NCI-H2107 (cell line): ENCODE data around the gene CCT6B.
"Not testable (repeated sequence)": the region's sequence is repeated elsewhere in the genome, so short reads cannot be mapped to it uniquely, and the experiment has no call there.

ENCODE experiments used
- DNase-seq: peaks from one replicate; lab custom pipeline; 2025; lab: John Stamatoyannopoulos, UW

CCT6B gene

GRCh38 chr17:34980681-34981537 lies 19.6 kb upstream of the CCT6B start:
- DNase-seq, result peak; percentile 17

GRCh38 chr17:34980353-34980680 lies 19.1 kb upstream of the CCT6B start, which contains the start of gene LIG3:
Gene LIG3 (plus strand): TSS chr17:34980512. CDS start chr17:34983006, 2,494 bp downstream.
- DNase-seq, result peak; percentile 72

DNA sequence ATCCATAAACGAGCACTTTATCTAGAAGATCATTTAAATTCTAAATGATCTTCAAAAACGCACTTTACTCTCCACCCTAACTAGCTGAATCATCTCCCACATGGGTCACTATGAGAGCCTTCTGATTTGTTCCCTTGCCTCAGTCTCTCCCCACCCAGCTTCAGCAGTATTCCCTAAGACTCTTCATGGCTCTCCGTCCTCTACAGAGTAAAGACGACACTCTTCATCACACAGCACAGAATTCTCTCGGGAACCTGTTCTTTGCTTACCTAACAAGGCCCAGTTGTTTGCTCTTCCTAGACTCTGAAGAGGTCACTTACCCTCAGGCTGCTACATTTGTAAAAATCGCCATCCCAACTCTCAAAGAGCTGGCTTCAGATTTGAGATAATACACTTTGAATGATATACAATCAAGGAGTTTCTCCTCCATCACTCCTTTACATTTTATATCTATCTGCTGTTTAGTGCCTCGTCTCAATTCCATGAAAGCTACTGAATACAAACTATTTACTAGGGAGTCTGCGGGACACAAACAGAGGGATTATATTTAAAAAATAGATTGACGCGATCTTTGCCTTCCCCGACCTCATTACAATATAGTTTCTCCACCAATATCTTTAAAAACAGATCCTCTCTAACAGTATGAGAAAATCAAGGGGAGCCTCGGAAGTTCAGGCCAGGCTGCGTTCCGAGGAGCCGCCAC lies 18.5 kb upstream of the CCT6B start:
- no peak for DNase-seq

DNA sequence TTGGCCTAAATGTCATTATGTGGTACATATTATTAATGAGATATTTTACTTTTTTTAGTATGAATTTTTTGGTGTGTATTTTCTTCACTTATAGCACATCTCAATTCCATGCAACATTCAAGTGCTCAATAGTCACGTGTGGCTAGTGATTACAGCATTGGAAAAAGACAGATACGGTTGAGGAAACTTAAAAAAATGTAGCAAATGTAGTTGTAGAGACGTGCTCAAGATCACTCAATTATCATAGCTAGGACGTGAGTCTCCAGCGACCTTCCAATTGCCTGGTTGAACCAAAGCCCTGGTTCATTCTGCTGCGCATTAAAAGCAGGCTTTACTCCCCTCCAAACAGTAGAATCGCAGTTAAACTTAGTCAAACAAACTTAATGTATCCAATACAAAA lies 17.9 kb upstream of the CCT6B start:
- DNase-seq, result no peak

- no peak for DNase-seq
Measured at GRCh38 chr17:34974794-34975785, 13.8 kb upstream of the CCT6B start.

GRCh38 chr17:34974179-34974578 lies 12.9 kb upstream of the CCT6B start:
- DNase-seq, result no peak

DNA sequence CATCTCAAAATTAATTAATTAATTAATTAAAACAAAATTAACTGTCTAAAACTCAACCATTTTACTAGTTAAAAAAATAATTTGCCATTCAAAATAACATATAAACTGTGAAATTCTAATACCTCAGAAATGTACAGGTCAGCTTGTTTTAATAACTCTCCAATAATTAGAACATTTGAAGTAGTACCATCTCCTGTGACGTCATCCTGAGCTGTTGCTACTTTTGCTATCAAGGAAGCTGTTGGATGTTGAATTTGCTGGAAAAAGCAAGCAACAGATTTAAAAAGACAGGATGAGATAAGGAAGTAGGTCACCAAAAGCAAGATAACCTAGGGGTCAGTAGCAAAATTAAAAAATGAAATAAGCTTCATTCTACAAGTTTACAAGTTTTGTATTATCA lies 2.8 kb downstream of the CCT6B start:
- DNase-seq, result no peak

- DNase-seq, result not testable (repeated sequence)
Measured at GRCh38 chr17:34950780-34951179, 10.5 kb downstream of the CCT6B start.

DNA sequence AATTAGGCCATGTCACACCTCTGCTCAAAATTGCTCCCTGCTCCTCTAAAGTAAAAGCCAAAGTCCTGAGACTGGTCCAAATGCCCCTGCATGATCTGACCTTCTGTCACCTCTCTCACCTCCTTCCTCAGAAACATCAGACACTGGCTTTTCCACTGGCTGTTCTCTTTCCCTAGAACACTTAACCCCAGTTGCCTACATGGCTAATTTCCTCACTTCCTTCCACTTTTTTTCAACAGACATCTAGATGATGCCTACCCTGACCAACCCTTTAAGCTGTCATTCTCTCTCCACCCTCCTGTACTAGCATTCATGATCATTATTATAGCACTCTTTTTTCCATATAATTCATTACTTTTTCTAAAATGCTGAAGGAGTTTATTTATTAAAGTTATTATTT lies 31.0 kb downstream of the CCT6B start:
- DNase-seq, result no peak

DNA sequence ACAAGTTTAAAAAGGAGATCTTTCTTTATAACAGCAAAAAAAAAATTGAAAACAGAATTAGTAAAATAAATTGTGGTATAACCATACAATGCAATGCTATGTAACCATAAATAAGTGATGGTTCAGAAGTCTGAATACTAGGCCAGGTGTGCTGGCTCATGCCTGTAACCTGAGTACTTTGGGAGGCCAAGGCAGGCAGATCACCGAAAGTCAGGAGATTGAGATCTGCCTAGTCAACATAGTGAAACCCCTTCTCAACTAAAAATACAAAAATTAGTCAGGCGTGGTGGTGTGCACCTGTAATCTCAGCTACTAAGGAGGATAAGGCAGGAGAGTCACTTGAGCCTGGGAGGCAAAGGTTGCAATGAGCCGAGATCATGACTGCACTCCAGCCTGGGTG lies 34.6 kb downstream of the CCT6B start:
- no peak for DNase-seq

DNA sequence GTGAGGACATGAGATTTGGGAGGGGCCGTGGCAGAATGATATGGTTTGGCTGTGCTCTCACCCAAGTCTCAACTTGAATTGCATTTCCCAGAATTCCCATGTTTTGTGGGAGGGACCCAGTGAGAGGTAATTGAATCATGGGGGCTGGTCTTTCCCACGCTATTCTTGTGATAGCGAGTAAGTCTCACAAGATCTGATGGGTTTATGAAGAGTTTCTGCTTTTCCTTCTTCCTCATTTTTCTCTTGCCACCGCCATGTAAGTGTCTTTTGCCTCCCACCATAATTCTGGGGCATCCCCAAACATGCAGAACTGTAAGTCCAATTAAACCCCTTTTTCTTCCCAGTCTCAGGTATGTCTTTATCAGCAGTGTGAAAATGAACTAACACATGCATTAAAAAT lies 40.6 kb downstream of the CCT6B start:
- no peak for DNase-seq

- DNase-seq, result no peak
Measured at GRCh38 chr17:34917381-34917780, 43.9 kb downstream of the CCT6B start.

DNA sequence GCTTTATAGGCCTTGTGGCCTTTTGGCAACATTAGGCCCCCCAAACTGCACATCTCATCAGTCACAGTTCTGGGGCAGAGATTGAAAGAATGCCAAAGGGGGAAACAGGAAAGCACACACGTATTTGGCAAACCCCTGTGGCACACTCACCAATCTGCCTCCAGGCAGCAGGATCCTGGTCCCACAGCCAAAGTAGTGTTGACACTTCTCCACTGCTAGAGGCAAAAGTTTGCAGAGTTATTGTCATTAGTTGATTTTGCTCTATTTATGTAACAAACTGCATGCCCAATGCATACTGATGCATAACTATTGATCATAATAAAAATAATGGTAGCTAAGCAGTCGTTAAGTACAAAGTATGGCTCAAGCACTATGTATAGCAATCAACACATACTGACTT lies 45.1 kb downstream of the CCT6B start:
- no peak for DNase-seq

DNA sequence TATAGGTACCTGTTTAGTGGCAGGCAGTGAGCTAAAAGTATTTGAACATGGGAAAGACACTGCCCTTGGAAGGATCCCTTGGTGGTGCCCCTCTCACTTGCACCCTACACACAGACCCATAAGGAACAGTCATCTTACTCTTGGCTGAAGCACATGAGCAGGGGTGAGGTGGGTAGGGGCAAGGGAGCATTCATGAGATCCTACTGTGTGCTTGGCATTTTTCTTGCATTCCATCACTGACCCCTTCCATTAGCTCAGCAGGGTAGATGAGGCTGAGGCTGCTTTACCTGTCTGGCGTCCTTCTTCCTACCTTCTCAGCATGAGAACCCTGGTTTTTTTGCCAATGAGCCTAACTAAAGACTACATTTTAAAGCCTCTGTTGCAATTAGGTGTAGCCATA lies 48.3 kb downstream of the CCT6B start:
- DNase-seq, result no peak

DNA sequence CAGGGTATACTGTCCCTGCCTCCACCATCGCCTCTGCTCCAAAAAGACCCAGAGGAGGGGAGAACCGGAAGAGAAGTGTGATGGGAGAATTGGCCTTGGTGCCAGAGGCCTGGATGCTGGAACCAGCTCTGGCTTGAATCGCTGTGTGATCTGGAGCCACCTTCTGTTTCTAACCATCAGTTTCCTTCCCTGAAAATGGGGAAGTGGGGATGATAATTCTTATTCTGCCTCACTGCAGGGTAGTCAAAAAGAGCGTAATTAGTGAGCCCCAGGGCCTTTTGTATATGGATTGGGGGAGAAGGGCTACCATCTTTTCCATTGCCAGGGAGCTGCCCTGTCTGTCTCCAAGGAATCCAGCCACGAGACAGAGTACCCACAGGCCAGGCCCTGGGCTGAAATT lies 52.2 kb downstream of the CCT6B start:
- DNase-seq, result no peak

DNA sequence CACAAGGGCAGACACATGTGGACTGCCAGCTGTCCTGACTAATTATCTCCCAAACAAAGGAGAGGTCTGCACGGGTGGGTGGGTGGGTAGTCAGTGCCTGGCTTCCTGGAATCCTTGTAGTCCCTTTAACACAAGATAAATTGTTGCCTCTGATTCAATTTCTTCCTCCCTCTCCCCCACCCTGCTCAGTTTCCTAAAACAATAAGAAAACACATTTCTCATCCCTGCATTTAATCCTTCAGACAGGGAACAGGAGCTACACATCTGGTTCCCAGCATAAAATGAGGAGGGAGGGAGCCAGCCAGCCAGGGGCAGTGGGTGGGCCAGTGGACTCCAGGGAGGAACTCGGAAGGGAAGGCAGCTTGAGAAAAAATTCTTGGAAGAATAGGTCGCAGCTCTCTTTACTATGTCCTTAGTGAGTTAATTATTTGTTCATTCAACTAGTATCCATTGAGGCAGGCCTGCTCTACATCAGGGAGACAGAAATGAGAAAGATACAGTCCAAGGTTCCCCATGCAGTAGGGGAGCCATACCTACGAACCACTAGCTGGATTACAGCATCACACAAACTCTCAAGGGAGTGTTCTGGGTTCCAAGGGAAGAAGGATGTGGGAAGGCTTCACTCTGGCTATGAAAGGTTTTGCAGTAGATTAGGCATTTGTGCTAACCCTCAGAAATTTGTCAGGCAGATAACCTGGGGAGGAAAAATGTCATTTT lies 58.3 kb downstream of the CCT6B start:
- no peak for DNase-seq

GRCh38 chr17:34899643-34900291 lies 61.5 kb downstream of the CCT6B start:
- DNase-seq, result no peak

DNA sequence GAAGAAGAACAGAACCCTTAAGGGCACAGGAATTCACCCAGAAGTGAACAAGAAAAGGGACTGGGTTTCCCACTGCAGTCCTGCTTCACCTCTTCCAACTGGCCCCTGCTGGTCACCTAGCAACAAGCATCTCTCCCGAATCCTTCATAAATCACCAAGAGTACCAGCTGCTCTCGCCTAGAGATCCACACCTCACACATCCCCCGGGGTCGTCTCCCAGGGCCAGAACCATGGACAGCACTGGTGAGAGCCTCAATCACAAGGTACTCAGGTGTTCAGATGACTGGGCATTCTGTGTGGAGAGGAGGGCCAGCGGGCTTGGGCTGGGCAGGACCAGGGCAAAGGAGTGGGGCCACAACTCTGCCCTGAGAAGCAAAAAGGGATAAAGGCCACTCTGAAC lies 65.9 kb downstream of the CCT6B start:
- no peak for DNase-seq

GRCh38 chr17:34894964-34895363 lies 66.3 kb downstream of the CCT6B start:
- DNase-seq, result no peak

DNA sequence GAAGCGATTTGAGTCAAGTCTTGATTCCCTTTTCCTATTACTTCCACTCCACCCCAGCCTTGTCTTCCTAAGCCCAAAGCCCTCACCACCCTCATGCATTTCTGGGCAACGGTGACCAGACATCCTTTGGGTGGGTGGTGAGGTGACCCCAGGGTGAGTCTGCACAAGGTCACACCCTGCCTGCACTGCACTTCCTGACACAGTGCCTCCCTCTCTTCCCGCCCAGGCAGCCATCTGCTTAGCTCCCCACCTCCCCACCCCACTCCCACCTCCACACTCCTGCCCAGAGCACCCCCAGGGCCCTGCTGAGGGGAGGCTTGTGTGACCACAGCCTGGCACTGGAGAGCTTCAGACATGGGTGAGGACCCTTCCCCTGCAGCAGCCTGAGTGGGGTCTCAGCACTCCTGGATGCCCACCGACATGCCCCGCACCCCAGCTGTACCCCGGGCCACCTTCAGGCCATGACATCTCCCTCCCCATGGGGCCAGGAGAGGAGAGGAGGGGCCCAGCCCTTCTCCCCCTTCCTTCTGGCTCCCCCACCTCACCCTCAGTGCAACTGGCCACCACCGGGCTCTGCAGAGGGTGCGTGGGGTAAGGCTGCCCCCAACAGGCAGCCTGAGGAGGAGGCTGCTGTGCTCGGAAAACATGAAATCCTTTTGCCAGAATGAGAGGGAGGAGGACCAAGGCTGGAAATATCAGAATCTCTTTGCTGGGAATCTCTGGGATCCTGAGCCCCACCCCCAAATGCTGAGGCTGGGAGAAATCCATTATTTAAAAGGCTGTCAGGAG lies 68.6 kb downstream of the CCT6B start:
- peak; percentile 62 for DNase-seq
